SJCRH30 (cell line): Measurements from ENCODE around the gene OTUD4. TPM values are rescaled to one million over a fixed set of nuclear protein-coding genes. Genes with fewer than 3 reads are reported as not detected.
A peak's percentile ranks its signal among the peaks of the same experiment; 100 is the strongest.

Experiments
- DNase-seq, 2 experiments: peaks; one replicate each; pipeline ENCODE4 v3.0.0-alpha.2; 2015 to 2020
- H3K27ac ChIP-seq: fragments of 250-450 bp; sonication (Bioruptor Pico); 2 replicates; pipeline ENCODE4 v1.5.1; 2020; ENCODE audit warnings: mild to moderate bottlenecking, moderate library complexity
- H3K27me3 ChIP-seq: fragments of 250-450 bp; sonication (Bioruptor Pico); 2 replicates; pipeline ENCODE4 v1.5.1; 2020; ENCODE audit warnings: mild to moderate bottlenecking, moderate library complexity
- H3K36me3 ChIP-seq: fragments of 250-450 bp; sonication (Bioruptor Pico); 2 replicates; pipeline ENCODE4 v1.5.1; 2020; ENCODE audit warnings: mild to moderate bottlenecking, moderate library complexity
- H3K4me1 ChIP-seq: fragments of 250-450 bp; sonication (Bioruptor Pico); 2 replicates; pipeline ENCODE4 v1.5.1; 2020; ENCODE audit warnings: mild to moderate bottlenecking, moderate library complexity
- H3K4me3 ChIP-seq: fragments of 250-450 bp; sonication (Bioruptor Pico); 2 replicates; pipeline ENCODE4 v1.5.1; 2020; ENCODE audit warnings: mild to moderate bottlenecking, moderate library complexity
- H3K9me3 ChIP-seq: fragments of 250-450 bp; sonication (Bioruptor Pico); replicated peaks from 2 replicates; pipeline ENCODE4 v1.5.1; 2020; ENCODE audit warnings: mild to moderate bottlenecking, moderate library complexity
- total RNA-seq: library from RNA; depleted of rRNA; stranded (reverse); fragments of >200 nt; shearing (Covaris generic); gene quantifications from 2 replicates; pipeline ENCODE4 v1.2.3, GENCODE V29; 2014; rRNA removed

Gene OTUD4
- total RNA-seq, 1 experiment from 2014 or later, result 30.8 TPM

GRCh38 chr4:145107126-145107525 lies 73.3 kb downstream of the OTUD4 start:
- Histone ChIP-seq H3K9me3 (no peaks in the 10 kb centered on the region), H3K27me3 (no peaks in the 10 kb centered on the region), H3K36me3 (peaks cover 78% of the 10 kb centered on the region), H3K4me3 (no peak overlapping the region), H3K27ac (peak overlapping the region; percentile 14; the same call in 1 of the 2 replicates), H3K4me1 (peaks cover 8% of the 10 kb centered on the region; the same call in 1 of the 2 replicates)
- peak in 1 of 2 experiments; percentile 41 for DNase-seq

GRCh38 chr4:145103496-145103895 lies 76.9 kb downstream of the OTUD4 start:
- peaks cover 54% of the 10 kb centered on the region for H3K36me3 ChIP-seq
- H3K9me3 ChIP-seq, result no peaks in the 10 kb centered on the region
- H3K27ac ChIP-seq, result no peak overlapping the region
- H3K4me3 ChIP-seq, result no peak overlapping the region
- no peaks in the 10 kb centered on the region for H3K27me3 ChIP-seq
- H3K4me1 ChIP-seq, result peaks cover 12% of the 10 kb centered on the region; the same call in 1 of the 2 replicates
- DNase-seq, result no peak

- H3K9me3 ChIP-seq, result no peaks in the 10 kb centered on the region
- no peak for DNase-seq
- peaks cover 45% of the 10 kb centered on the region for H3K36me3 ChIP-seq
- no peak overlapping the region for H3K27ac ChIP-seq
- peaks cover 12% of the 10 kb centered on the region; the same call in 1 of the 2 replicates for H3K4me1 ChIP-seq
- no peaks in the 10 kb centered on the region for H3K27me3 ChIP-seq
- no peak overlapping the region for H3K4me3 ChIP-seq
Observed at GRCh38 chr4:145102619-145103018, 77.8 kb downstream of the OTUD4 start.

- H3K4me3 ChIP-seq, result no peak overlapping the region
- H3K9me3 ChIP-seq, result no peaks in the 10 kb centered on the region
- no peaks in the 10 kb centered on the region for H3K27me3 ChIP-seq
- peaks cover 4% of the 10 kb centered on the region; the same call in 1 of the 2 replicates for H3K4me1 ChIP-seq
- peaks cover 33% of the 10 kb centered on the region for H3K36me3 ChIP-seq
- H3K27ac ChIP-seq, result no peak overlapping the region
- no peak for DNase-seq
Observed at GRCh38 chr4:145101091-145101490, 79.3 kb downstream of the OTUD4 start.

- Histone ChIP-seq H3K4me3 (peak overlapping the region; percentile 90), H3K36me3 (peaks cover 22% of the 10 kb centered on the region), H3K27ac (peak overlapping the region; percentile 95), H3K27me3 (no peaks in the 10 kb centered on the region), H3K4me1 (0 out of 2 replicates have a peak, but pooled peaks cover 4% of the 10 kb centered on the region), H3K9me3 (no peaks in the 10 kb centered on the region)
- DNase-seq, result peak in 1 of 2 experiments; percentile 2
Observed at GRCh38 chr4:145099653-145100052, 80.7 kb downstream of the OTUD4 start.

- Histone ChIP-seq H3K36me3 (peaks cover 27% of the 10 kb centered on the region), H3K27me3 (no peaks in the 10 kb centered on the region), H3K27ac (peak overlapping the region; percentile 95), H3K9me3 (no peaks in the 10 kb centered on the region), H3K4me3 (peak overlapping the region; percentile 90), H3K4me1 (0 out of 2 replicates have a peak, but pooled peaks cover 4% of the 10 kb centered on the region)
- peak in 1 of 2 experiments; percentile 52 for DNase-seq
Observed at GRCh38 chr4:145098675-145099037, 81.7 kb downstream of the OTUD4 start.

- no peaks in the 10 kb centered on the region for H3K27me3 ChIP-seq
- H3K4me3 ChIP-seq, result peak within 1 kb of the TSS; percentile 90
- H3K4me1 ChIP-seq, result 0 out of 2 replicates have a peak, but pooled peaks cover 4% of the 10 kb centered on the region
- no peaks in the 10 kb centered on the region for H3K9me3 ChIP-seq
- peak within 1 kb of the TSS; percentile 95 for H3K27ac ChIP-seq
- peaks cover 28% of the 10 kb centered on the region for H3K36me3 ChIP-seq
- DNase-seq, result peak; percentile 97 to 98
Observed at GRCh38 chr4:145097821-145098674, 82.3 kb downstream of the OTUD4 start, which contains the start of the genes ABCE1 and ANAPC10. Gene ABCE1 (plus strand): TSS chr4:145098311. CDS start chr4:145104413, 6,102 bp downstream. Gene ANAPC10 (minus strand): TSS chr4:145098196. CDS start chr4:145096099, 2,097 bp downstream.

GRCh38 chr4:145097331-145097820 lies 83.0 kb downstream of the OTUD4 start:
- no peaks in the 10 kb centered on the region for H3K27me3 ChIP-seq
- H3K36me3 ChIP-seq, result peaks cover 26% of the 10 kb centered on the region
- H3K4me3 ChIP-seq, result peak overlapping the region; percentile 90
- 0 out of 2 replicates have a peak, but pooled peaks cover 4% of the 10 kb centered on the region for H3K4me1 ChIP-seq
- no peaks in the 10 kb centered on the region for H3K9me3 ChIP-seq
- no peak for DNase-seq
- H3K27ac ChIP-seq, result peak overlapping the region; percentile 95

GRCh38 chr4:145093638-145094037 lies 86.8 kb downstream of the OTUD4 start:
- Histone ChIP-seq H3K27me3 (no peaks in the 10 kb centered on the region), H3K4me1 (no peaks in the 10 kb centered on the region), H3K36me3 (peaks cover 32% of the 10 kb centered on the region), H3K9me3 (no peaks in the 10 kb centered on the region), H3K27ac (no peak overlapping the region), H3K4me3 (no peak overlapping the region)
- DNase-seq, result no peak

GRCh38 chr4:145090380-145090779 lies 90.0 kb downstream of the OTUD4 start:
- H3K36me3 ChIP-seq, result peaks cover 38% of the 10 kb centered on the region
- DNase-seq, result no peak
- H3K4me3 ChIP-seq, result no peak overlapping the region

GRCh38 chr4:145083891-145084605 lies 96.3 kb downstream of the OTUD4 start:
- no peaks in the 10 kb centered on the region for H3K27me3 ChIP-seq
- no peaks in the 10 kb centered on the region for H3K9me3 ChIP-seq
- H3K36me3 ChIP-seq, result peaks cover 13% of the 10 kb centered on the region
- H3K4me3 ChIP-seq, result no peak overlapping the region
- H3K27ac ChIP-seq, result no peak overlapping the region
- no peak for DNase-seq
- H3K4me1 ChIP-seq, result no peaks in the 10 kb centered on the region

More at GRCh38 chr4:145090380-145090779, 90.0 kb downstream of the OTUD4 start:
- Histone ChIP-seq H3K27ac (no peak overlapping the region), H3K27me3 (no peaks in the 10 kb centered on the region), H3K9me3 (no peaks in the 10 kb centered on the region), H3K4me1 (no peaks in the 10 kb centered on the region)

Other genes with a start within 250 kb of the OTUD4 start
- gene ANAPC10, start 82.4 kb downstream of the OTUD4 start, total RNA-seq, result 29.3 and 30.7 TPM in 2 replicates
- 140 and 179 TPM in 2 replicates for gene ABCE1, start 82.3 kb downstream of the OTUD4 start, total RNA-seq